ENCODE data around the gene AKR7A2. TPM values are rescaled to one million over a fixed set of nuclear protein-coding genes. Genes with fewer than 3 reads are reported as not detected.

The AKR7A2 gene
- polyA plus RNA-seq, 12 donors: 27.6 to 47.7 (median 38.3) TPM; not detected in 1

DNA sequence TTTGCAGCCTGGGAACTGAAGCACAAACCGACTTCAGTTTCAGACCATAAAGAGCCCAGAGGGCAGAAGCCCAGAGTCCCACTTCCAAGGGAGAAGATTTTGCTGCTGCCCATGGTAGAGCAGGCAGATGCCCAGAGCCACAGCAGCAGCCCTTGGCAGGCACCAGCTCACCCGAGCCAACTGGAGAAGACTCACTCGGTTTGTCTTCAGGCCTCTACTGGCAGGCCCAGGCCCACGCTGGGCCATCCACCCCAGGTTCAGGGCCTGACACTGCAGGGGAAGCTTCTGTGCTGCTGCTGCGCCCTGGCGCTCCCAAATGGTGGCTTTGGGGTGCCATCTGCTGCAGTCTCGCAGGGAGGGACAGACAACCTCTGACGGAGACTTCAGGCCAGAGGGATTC lies 33.4 kb upstream of the AKR7A2 start:
- DNase-seq: no peak

DNA sequence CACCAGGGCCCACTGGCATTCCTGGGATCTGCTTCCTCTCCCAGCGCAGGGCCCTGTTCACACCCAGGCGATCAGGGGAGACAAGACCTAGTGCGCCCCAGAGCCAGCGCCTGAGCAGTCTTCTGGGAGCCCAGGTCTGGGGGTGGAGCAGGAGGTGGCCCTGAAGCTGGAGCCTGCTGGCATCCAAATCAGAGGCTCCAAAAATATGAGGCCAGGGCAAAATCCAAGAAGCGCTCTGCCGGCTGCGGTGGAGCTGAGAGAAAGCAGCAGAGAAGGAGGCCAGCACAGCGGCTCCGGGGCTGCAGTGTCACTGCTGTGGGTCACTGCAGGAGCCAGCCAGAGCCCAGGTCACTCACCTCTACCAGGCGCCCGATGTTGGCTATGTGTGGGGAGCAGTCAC lies 32.9 kb upstream of the AKR7A2 start:
- no peak for DNase-seq

- peak; percentile 27 for DNase-seq
These were observed 32.4 kb upstream of the AKR7A2 start for GRCh38 chr1:19344372-19344810.

DNA sequence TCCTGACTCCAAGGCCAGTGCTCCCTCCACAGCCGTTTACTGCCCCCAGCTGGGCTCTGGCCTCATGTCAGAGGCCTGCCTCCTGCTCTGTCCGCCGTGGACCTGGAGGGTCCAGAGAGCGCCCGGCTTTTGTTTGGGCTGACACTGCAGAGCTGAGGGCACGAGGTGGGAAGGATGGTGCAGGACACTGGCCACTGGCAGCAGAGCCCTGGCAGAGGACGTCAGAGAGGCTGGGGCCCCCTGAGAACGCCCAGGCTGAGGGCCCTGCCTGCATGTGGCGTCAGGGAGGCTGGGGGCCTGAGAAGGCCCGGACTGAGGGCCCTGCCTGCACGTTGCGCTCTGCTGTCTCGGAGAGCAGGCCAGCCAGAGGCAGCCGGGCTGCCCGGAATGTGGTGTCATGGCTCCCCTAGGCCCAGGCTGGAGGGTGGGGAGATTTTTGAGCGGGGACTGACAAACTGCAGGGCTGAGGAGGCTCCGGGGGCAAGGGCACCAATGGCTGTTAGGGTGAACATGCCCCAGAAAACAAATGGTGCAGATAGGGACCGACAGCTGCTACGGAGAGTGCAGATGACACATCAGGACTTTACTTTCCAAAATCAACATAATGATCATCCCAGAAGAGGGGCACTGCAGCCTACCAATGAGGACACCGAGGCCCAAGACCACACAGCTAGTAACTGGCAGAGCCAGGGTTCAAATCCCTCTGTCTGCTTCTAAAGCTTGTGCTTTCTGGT lies 31.8 kb upstream of the AKR7A2 start:
- no peak for DNase-seq

- DNase-seq: no peak
These were observed 31.1 kb upstream of the AKR7A2 start for GRCh38 chr1:19342894-19343616.

DNA sequence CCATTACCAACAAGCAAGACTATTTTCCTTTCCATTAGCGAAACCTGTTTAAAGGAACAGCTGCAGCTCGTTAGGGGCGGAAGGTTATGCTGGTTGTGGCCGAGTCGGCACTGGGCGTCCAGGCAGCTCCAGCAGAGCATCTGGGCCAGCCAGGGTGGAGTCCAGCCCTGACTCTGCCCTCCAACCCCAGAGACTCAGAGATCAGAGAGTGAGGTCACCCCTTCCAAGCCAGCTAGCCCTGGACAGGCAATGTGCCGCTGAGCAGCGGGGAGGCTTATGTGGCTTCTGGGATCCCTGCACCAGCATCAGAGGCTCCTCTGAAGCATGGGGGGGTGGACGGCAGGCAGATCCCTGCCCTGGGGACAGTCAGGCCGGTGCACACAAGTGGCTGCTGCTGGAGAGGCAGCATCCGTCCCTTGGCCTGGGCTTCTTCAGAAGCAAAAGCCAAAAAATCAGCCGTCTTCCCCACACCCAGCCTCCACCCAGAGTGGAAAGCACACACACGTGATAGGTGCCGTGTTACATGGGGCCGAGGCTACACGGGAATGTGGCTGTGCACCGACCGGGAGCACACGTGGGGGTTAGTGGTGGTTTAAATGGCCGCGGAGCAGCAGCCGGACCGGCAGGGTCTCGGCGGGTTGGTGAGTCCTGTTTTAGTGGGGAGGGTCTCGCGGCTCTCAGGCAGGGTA lies 30.3 kb upstream of the AKR7A2 start:
- peak; percentile 49 for DNase-seq

- DNase-seq: peak; percentile 74
These were observed 29.5 kb upstream of the AKR7A2 start for GRCh38 chr1:19341201-19342061.

GRCh38 chr1:19340387-19340937 lies 28.5 kb upstream of the AKR7A2 start:
- no peak for DNase-seq

DNA sequence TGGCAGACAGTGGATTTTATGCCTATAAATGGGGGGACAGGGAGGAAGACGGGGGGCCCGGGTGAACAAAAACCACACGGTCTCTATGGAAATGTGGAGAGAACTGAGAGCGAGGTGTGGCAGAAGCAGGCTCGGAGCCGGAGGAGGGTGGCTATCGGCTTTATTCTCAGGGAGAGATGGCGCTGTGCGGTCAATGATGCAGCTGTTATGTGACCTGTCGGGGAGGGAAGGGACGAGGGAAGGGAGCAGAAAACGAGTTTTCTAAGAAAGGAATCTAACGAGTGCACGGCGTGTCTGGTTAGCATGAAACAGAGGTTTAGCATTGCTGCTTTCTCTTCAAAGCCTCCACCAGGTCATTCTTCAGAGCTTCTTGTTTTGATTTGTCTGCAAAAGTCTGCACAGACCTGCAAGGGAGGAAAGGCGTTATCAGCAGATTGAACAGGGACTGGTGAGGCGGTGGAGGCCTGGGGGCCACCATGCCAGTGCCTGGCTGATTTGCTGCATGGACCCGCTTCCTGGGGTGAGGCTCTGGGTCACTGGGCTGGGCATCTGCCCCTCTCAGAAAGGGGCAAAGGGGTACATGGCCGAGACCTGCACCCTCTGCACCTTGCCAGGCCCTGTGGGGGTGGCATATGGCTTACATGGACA lies 27.4 kb upstream of the AKR7A2 start:
- no peak for DNase-seq

- DNase-seq: peak; percentile 26
These were observed 26.4 kb upstream of the AKR7A2 start for GRCh38 chr1:19338323-19338762.

- DNase-seq: no peak
These were observed 25.3 kb upstream of the AKR7A2 start for GRCh38 chr1:19337289-19337688.

DNA sequence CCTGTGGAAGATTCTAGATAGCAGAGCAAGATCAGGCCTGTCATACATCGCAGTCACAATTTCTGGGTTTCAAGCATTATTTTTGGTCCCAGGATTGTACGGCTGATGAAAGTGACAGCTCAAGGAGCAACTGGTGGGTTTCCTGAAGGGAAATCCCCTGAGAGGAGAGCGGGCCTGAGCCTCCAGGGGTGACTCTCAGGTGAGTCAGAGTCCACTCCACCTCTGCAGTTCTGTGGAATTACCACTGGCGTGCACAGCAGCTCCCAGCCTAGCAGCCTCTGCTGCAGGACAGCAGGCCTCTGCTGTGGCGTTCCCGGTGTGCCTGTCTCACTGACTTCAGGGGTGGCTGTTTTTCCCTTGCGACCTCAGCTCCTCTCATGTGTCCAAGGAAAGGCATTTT lies 24.6 kb upstream of the AKR7A2 start:
- no peak for DNase-seq

DNA sequence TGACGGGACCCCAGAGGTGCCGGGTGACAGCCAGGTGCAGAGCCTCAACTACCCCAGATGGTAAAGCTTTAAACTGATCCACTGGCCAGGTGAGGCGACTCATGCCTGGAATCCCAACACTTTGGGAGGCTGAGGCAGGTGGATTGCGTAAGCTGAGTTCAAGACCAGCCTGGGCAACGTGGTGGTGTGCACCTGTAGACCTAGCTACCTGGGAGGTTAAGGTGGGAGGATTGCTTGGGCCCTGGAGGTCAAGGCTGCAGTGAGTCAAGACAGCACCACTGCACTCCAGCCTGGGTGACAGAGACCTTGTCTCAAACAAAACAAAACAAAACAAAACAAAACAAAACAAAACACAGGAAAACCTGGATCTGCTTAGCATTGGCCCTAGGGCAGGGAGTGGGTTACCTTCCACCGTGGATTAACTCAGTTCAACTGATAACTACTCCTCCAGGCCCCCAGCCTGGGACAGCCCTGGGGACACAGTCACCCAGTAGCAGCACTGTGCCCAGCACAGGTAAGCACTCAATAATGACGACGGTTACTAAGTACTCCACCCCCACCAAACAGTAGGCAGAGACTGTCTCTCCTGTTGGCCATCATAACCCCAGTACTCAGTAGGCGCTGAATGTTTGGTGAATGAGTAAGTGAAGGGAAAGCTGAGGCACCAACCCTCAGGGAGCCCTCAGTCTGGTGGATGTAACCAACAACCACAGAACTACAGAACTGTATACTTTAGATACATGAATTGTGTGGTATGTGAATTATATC lies 21.8 kb upstream of the AKR7A2 start:
- DNase-seq: no peak

DNA sequence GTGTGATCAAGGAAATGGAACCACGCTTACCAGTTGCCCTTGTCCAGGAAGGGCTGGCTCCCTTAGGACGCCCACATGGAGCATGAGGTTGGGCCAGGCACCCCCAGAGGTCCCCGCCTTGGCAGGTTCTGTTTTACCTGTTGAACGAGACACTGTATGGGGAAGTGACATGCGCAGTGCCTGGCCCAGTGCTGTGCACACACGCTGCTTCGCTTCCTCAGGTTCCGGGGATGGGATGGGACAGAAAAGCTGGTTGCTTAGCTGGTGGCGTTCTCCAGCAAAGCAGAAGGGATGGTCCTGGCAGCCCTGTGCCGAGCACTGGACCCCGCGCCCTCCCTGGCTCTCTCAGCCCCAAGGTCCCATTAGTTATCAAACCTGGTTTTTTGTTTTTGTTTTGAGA lies 20.9 kb upstream of the AKR7A2 start:
- DNase-seq: no peak

- DNase-seq: no peak
These were observed 19.4 kb upstream of the AKR7A2 start for GRCh38 chr1:19331262-19331878.

GRCh38 chr1:19330449-19331135 lies 18.6 kb upstream of the AKR7A2 start:
- DNase-seq: no peak

DNA sequence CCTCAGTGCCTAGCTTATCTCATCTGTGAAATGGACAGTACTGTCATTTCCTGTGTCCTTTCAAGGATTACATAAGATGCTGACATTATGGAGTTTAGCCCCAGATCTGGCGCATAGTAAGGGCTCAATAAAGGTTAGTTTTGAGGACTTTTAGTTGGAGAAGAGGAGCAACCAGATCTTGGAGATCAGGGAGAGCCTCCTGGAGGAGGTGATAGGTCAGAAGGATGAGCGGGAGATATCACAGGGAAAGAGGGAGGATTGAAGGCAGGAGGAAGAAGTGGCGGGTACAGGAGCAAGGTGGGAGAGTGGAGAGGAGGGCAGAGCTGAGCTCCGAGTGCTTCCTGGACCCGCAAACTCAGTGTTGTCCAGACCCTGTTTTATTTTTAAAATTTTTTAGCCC lies 17.7 kb upstream of the AKR7A2 start:
- DNase-seq: no peak

GRCh38 chr1:19329188-19329587 lies 17.2 kb upstream of the AKR7A2 start:
- DNase-seq: no peak

DNA sequence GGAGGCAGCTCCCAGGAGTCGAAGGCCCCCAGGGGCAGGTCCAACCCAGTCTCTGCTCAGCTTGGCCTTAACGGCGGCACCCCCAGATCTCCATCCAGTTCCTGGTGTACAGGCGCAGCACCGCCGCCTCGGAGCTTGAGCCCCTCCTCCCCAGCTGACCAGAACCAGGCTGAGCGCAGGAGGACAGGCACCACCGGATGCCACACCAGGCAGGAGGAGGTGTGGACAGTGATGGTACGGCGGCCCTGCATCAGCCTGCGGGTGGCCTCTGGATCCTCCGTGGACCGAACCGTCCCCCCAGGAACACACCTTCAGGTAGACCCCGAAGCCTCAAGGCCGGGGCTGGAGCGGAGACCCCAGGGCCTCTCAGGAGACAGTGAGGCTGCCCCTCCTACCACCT lies 16.5 kb upstream of the AKR7A2 start:
- DNase-seq: no peak

Data from muscle of arm (tissue), 12 donors.